ENCODE measurements around the gene FAM216B.

GRCh38 chr13:42804244-42804874, 23.0 kb downstream of the FAM216B start:
- TF ChIP-seq EZH2phosphoT487 (IDR thresholded peaks at IDR 0.05; ENCODE audit: borderline replicate concordance): no peak
- TF ChIP-seq, protein P1, sequence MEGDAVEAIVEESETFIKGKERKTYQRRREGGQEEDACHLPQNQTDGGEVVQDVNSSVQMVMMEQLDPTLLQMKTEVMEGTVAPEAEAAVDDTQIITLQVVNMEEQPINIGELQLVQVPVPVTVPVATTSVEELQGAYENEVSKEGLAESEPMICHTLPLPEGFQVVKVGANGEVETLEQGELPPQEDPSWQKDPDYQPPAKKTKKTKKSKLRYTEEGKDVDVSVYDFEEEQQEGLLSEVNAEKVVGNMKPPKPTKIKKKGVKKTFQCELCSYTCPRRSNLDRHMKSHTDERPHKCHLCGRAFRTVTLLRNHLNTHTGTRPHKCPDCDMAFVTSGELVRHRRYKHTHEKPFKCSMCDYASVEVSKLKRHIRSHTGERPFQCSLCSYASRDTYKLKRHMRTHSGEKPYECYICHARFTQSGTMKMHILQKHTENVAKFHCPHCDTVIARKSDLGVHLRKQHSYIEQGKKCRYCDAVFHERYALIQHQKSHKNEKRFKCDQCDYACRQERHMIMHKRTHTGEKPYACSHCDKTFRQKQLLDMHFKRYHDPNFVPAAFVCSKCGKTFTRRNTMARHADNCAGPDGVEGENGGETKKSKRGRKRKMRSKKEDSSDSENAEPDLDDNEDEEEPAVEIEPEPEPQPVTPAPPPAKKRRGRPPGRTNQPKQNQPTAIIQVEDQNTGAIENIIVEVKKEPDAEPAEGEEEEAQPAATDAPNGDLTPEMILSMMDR (conservative IDR thresholded peaks at IDR 0.05; ENCODE audit: low read length): no peak

Measured in Loucy (cell line).